Measurements from ENCODE around the gene BPIFB6.
A peak's percentile ranks its signal among the peaks of the same experiment; 100 is the strongest.

The BPIFB6 gene

DNA sequence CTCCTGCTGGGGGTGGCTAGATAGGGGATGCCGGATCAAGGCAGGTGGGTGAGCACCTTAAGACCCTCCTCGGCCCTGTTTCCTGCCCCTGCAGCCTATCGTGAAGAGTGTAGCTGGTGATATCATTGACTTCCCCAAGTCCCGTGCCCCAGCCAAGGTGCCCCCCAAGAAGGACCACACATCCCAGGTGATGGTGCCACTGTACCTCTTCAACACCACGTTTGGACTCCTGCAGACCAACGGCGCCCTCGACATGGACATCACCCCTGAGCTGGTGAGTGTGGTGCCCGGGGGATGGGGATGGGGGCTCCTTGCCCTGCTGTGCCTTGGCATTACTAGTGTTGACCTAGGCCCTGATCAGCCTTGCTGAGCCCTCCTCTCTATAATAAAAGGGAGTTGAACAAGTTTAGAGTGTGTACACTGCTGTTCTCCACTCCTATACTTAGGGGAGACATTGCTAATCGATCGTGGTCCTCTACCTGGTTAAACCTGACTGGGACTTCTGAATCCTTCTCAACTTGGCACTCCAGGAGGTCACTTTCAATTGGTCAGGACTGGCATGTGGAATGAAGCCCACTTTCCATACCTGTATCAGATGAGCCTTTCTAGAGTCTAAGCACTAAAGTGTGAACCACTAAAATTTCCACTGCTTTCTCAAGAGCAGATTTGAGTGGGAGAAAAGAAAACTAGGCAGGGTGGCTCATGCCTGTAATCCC lies 33.3 kb downstream of the BPIFB6 start:
- DNase-seq (no peak), ATAC-seq (no peak)

- DNase-seq (no peak), ATAC-seq (no peak)
Measured at GRCh38 chr20:33065785-33066184, 34.3 kb downstream of the BPIFB6 start.

GRCh38 chr20:33067806-33068205 lies 36.4 kb downstream of the BPIFB6 start:
- DNase-seq (no peak), ATAC-seq (no peak)

DNA sequence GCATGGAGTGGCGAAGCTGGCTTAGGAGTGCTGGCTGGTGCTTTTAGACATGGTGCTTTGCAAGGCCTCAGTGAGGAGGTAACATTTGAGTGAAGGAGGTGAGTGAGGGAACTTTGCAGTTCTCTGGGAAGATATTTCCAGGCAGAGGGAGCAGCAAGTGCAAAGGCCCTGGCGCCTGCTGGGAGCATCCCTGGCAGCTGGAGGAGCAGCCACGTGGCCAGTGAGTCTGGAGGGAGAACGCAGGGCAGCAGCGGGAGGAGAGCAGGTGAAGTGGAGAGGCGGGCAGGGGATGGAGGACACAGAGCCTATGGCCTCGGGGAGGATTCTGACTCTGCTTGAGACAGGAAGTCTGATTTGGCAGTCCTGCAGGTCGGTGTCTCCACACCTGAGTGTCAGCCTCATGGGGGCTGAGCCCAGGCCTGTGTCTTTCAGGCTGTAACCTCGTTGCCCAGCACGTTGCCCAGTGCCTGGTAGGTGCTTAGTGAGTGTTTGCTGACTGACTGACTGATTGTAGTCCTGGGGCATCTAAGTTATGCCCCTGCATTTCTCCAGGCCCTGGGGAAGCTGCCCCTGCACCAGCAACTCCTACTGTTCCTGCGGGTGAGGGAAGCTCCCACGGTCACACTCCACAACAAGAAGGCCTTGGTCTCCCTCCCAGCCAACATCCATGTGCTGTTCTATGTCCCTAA lies 36.9 kb downstream of the BPIFB6 start:
- ATAC-seq = no peak

DNA sequence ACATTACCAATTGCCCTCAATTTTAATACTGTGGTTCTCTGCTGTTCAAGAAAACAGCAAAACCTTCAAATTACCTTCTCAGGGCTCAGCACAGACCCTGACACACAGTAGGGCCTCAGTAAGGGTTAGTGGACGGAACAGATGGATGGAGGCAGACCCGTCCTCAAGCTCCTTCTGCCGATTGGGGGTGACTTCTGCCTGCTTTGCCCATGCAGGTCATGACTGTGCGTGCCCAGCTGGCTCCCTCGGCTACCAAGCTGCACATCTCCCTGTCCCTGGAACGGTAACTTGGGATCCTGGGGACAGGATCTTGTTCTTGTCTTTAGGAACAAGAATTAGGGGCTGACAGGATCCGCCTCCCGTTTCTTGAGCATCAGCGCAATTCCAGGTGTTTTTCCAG lies 38.2 kb downstream of the BPIFB6 start:
- no peak for DNase-seq
- ATAC-seq = no peak

More for the DNA sequence above, 36.9 kb downstream of the BPIFB6 start:
- DNase-seq = no peak

DNA sequence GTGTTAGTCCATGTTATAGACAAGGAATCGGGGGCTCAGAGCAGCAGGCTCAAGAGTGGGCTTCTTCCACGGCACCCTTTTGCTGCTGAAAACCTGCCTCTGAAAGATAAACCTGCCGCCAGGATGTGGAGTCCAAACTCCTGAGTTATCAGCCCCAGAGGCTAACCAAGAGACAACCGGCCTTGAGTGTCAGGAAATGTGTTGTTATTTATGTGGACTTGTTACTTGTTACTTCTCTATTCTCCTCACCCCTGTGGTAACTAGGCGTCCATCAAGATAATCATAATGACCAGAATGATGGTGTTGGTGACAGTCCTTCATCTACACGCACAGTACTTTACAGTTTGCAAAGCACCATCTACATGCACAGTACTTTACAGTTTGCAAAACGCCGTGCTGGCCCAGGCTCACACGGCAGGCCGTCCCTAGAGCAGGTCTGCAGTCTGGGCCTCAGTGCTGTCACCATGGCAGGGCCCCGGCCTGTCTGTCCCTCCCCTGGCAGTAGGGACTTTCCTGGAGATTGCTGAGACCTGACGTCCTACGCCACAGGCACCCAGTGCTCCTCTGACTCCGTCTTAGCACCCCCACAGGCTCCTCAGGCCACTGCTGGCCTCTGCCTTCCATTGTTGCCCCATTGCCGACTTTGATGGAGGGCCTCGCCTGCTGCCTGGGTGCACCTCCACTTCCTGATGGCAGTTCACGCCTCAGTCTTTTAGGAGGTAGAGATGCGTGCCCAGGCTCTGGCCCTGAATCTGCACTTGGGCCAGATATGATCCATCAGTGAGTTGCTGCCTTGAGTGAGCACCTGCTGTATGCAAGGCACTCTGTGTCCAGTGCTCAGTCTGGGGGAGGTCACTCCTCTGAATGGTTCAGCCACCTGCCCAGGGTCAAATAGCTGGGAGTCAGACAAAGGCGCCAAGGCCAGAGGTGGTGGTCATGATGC lies 38.9 kb downstream of the BPIFB6 start:
- DNase-seq (no peak), ATAC-seq (no peak)

- no peak for DNase-seq
- ATAC-seq = no peak
Measured at GRCh38 chr20:33071198-33071597, 39.8 kb downstream of the BPIFB6 start.

GRCh38 chr20:33072362-33072761 lies 40.9 kb downstream of the BPIFB6 start:
- DNase-seq = no peak
- no peak for ATAC-seq

DNA sequence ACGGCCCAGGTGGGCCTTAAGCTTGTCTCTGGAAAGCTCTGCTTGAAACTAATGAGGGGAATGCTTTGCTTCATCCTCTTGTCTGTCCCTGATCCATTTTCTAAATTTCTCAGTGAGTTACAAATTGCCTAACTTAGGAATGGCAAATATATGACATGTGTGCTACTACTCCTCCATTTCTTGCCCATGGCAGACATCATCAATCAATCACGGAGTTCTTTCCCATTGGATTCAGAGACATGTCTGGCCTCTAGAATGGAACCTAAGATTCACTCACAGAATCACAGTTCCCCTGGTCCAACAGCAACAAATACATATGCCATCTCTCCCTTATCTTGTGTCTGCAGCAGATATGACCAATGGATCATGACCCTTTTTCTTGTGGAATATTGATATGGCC lies 41.4 kb downstream of the BPIFB6 start:
- no peak for DNase-seq
- no peak for ATAC-seq

GRCh38 chr20:33074675-33075074 lies 43.2 kb downstream of the BPIFB6 start:
- ATAC-seq (no peak), DNase-seq (no peak)

- no peak for DNase-seq
- ATAC-seq = no peak
Measured at GRCh38 chr20:33075281-33075680, 43.8 kb downstream of the BPIFB6 start.

- no peak for DNase-seq
- ATAC-seq = peak; percentile 28
Measured at GRCh38 chr20:33076662-33077372, 45.4 kb downstream of the BPIFB6 start.

DNA sequence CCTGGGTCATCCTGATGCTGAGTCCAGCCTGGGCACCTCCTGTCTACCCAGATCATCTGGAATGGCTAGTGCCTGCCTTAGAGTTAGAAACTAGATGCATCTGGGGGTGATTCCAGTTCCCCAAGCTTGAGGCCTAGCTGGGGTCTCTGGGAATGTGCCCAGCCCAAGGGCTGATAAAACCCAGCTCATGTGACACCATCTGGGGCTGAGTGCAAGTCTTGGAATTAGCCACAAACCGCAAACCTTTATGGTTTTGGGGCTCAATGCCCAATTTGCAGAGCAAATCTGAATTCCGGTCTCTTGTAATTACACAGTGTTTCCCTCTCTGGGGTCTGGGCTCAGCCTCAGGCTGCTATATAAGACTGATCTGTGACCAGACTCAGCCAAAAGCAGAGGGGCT lies 47.8 kb downstream of the BPIFB6 start, which contains the start of gene BPIFB4:
Gene BPIFB4, plus strand, starts transcription at position 385 of the 400 bp plus-strand sequence. CDS start 1,884 bp downstream, outside the sequence.
- ATAC-seq (no peak), DNase-seq (no peak)

GRCh38 chr20:33081411-33082154 lies 50.1 kb downstream of the BPIFB6 start:
- ATAC-seq = no peak
- DNase-seq = no peak

DNA sequence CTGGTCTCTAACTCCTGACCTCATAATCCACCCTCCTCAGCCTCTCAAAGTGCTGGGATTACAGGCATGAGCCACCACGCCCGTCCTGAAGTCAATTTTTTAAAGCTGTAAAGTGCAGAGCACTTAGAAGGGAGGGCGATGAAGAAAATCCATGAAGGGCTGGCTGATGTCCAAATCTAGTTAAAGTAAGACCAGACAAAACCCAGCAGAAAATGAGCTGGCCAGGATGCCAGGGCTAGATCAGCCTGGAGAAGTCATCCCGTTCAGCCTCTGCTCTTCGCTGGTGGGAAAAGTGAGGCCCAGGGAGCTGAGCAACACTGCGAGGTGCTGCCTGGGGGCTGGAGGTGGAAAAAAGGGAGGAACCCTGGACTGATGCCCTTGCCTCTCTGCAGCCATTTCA lies 51.1 kb downstream of the BPIFB6 start:
- no peak for DNase-seq

DNA sequence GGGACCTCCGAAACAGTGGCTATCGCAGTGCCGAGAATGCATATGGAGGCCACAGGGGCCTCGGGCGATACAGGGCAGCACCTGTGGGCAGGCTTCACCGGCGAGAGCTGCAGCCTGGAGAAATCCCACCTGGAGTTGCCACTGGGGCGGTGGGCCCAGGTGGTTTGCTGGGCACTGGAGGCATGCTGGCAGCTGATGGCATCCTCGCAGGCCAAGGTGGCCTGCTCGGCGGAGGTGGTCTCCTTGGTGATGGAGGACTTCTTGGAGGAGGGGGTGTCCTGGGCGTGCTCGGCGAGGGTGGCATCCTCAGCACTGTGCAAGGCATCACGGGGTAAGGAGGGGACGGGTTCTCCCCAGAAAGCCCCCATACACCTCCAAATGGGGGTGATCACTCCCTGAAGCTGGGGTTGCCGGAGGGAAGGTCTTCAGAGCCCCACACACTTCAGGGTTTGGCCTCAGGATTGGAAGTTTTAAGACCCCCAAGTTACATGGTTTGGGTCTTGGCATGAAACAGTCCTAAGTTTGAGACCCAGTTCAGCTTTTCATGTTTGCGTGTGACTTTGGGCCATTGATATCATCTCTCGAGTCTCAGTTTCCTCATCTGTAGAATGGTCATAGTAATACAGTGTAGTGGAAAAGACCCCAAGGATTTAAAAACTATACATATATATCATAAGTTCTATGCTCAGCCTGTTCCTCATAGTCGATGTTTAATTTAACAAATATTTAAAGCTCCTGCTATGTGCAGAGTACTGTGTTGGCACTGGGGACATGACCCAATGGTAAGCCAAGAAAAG lies 52.3 kb downstream of the BPIFB6 start:
- ATAC-seq (no peak), DNase-seq (no peak)

More for the DNA sequence above, 51.1 kb downstream of the BPIFB6 start:
- ATAC-seq = no peak

GRCh38 chr20:33084722-33085121 lies 53.3 kb downstream of the BPIFB6 start:
- ATAC-seq (no peak), DNase-seq (no peak)

- no peak for ATAC-seq
- DNase-seq = no peak
Measured at GRCh38 chr20:33086052-33086722, 54.7 kb downstream of the BPIFB6 start.

DNA sequence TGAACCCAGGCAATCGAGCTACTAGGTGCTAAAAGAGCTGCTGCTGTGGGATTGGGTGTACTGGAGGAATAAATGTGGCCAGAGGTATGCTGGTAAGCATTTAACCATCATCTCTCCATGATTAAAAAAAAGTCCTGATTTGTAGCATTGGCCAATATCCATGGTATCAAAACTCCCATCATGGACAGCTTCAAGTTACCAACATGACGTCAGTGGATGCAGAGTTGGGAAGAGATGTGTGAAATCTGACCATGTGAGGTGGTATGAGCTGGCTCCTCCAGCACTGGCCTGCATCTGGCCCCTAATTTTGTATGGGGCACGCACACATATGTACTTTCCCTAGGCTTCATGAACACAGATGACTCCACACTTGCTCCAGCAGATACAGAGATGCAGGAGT lies 59.7 kb downstream of the BPIFB6 start:
- ATAC-seq (no peak), DNase-seq (no peak)

DNA sequence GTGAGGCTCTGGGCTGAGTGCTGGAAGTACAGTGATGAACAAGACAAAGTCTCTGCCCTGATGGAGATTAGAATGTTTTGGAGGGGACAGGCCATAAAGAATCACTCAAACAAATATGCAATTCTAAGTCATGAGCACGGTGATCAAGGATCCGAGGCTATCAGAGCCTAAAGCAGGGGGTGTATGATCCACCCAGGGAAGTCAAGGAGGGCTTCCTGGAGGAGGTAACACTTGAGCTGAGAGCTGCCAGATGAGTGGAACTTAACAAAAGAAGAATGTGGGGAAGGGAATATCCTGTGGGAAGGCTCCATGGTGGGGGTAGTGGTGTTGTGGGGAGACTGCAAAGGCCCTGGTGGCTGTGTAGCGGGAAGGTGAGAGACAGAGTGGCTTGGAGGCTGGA lies 60.2 kb downstream of the BPIFB6 start:
- DNase-seq (no peak), ATAC-seq (no peak)

Measured in stimulated activated naive CD8-positive, alpha-beta T cell treated with anti-CD3 and anti-CD28 coated beads, Interleukin-15, Interleukin-2, amounts not matched to agents 100 U/mL and 50 U/mL, for 24 hours (primary cell).